ENCODE results near the gene MC3R. TPM values are rescaled to one million over a fixed set of nuclear protein-coding genes. Genes with fewer than 3 reads are reported as not detected.

The MC3R gene
- not detected in 2 replicates for total RNA-seq
- polyA plus RNA-seq, result not detected in 2 replicates
- polyA plus RNA-seq (2012), result not detected in 2 replicates
- not detected in 2 replicates for polyA minus RNA-seq (ENCODE audit: low replicate concordance)

DNA sequence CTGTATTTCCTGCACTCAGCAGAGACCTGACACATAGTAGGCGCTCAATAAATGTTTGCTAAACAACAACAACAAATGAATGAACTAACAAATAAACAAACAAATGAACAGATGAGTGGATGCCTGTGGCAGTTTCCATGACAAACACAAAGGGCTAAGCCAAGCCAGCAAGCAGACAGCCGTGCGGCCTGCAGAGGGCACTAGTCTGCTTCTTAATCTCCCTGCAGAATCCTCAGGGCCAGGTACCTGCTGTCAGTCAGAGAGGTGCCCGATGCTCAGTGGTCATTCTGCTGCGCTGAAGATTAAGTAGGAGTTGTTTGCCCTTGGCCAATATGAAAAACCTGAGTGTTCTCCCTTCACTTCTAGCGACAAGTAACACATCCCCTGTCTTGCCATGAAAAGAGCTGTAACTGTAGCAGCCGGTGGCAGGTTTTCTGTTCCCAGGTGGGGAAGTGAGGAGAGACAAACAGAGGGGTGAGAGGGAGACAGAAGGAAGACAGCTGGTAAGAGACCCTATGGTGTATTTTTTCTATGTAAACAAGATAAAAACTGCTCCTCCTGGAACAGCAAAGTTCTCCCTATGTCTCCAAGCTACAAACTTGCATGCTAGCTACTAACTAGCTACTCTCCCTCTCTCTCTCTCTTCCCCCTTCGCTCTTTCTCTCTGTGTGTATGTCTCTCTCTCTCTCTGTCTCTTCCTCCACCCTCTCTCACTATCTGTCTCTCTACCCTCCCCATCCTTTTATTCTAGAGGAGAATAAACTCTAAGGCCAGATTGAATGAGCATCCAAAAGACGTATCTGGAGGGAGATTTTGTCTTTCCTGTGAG is at the start of gene MC3R:
Gene MC3R, plus strand, starts transcription at position 779 of the 829 bp plus-strand sequence. CDS start 112 bp downstream, outside the sequence.
- Histone ChIP-seq H3K9ac (ENCODE audit: insufficient read depth, low read length) (no peak within 1 kb of the TSS), H3K4me1 (ENCODE audit: control insufficient read depth, extremely low read depth, insufficient read depth, low read length) (no peaks in the 10 kb centered on the region), H4K20me1 (ENCODE audit: control insufficient read depth, extremely low read depth, insufficient read depth, low read length) (no peaks in the 10 kb centered on the region), H3K4me3 (replicated peaks in 1 of 4; ENCODE audit: control extremely low read depth in 1 of 4, insufficient read depth in 1 of 4, low read depth in 3 of 4, low read length in 4 of 4) (no peak within 1 kb of the TSS), H2AFZ (ENCODE audit: low read length) (no peak within 1 kb of the TSS), H3K4me2 (ENCODE audit: extremely low read depth, insufficient read depth, low read length) (no peak within 1 kb of the TSS), H3K79me2 (ENCODE audit: control insufficient read depth, insufficient read depth, low read length) (no peaks in the 10 kb centered on the region), H3K36me3 (ENCODE audit: control insufficient read depth, insufficient read depth, low read length) (no peaks in the 10 kb centered on the region), H3K27ac (ENCODE audit: insufficient read depth, low read length) (no peak within 1 kb of the TSS), H3K9me3 (ENCODE audit: control insufficient read depth, insufficient read depth, low read depth, low read length) (no peaks in the 10 kb centered on the region), H3K27me3 (ENCODE audit: control insufficient read depth, insufficient read depth, low read length) (no peaks in the 10 kb centered on the region)
- no peak for TF ChIP-seq EZH2 (IDR thresholded peaks at IDR 0.05; ENCODE audit: low read length, missing control alignments)
- TF ChIP-seq, protein P1, sequence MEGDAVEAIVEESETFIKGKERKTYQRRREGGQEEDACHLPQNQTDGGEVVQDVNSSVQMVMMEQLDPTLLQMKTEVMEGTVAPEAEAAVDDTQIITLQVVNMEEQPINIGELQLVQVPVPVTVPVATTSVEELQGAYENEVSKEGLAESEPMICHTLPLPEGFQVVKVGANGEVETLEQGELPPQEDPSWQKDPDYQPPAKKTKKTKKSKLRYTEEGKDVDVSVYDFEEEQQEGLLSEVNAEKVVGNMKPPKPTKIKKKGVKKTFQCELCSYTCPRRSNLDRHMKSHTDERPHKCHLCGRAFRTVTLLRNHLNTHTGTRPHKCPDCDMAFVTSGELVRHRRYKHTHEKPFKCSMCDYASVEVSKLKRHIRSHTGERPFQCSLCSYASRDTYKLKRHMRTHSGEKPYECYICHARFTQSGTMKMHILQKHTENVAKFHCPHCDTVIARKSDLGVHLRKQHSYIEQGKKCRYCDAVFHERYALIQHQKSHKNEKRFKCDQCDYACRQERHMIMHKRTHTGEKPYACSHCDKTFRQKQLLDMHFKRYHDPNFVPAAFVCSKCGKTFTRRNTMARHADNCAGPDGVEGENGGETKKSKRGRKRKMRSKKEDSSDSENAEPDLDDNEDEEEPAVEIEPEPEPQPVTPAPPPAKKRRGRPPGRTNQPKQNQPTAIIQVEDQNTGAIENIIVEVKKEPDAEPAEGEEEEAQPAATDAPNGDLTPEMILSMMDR (conservative IDR thresholded peaks at IDR 0.05 in 1 of 2, IDR thresholded peaks at IDR 0.05 in 1 of 2; ENCODE audit: low read depth in 1 of 2, low read length in 2 of 2), result peak; percentile 60 to 64
- peak; percentile 19 to 28 for DNase-seq (ENCODE audit: low read depth in 2 of 2)

DNA sequence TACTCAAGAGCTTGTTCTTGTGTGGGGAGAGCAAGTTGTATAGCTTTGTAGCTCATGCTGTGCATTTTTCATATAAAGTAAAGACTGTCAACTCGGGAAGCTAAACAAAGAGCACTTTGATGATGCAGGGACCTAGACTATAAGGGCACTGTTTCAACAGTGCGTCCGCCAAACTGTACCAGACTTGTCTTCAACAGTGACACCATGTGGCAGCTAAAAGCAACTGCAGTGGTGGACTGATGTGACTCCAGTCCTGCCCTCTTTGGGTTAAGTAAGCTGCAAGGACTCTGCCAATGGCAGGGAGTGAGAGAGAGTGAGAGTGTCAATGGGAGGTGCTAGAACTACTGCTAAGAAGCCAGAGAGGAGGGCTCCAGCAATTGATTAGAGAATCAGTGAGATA is 48.1 kb upstream of the MC3R start:
- no peaks in the 10 kb centered on the region for H3K36me3 ChIP-seq (ENCODE audit: control insufficient read depth, insufficient read depth, low read length)
- H3K4me2 ChIP-seq (ENCODE audit: extremely low read depth, insufficient read depth, low read length), result no peak overlapping the region
- H3K4me3 ChIP-seq (replicated peaks in 1 of 4; ENCODE audit: control extremely low read depth in 1 of 4, insufficient read depth in 1 of 4, low read depth in 3 of 4, low read length in 4 of 4), result no peak overlapping the region
- no peak overlapping the region for H2AFZ ChIP-seq (ENCODE audit: low read length)
- no peak for DNase-seq (ENCODE audit: low read depth in 2 of 2)
- H3K27me3 ChIP-seq (ENCODE audit: control insufficient read depth, insufficient read depth, low read length), result no peaks in the 10 kb centered on the region
- H3K9ac ChIP-seq (ENCODE audit: insufficient read depth, low read length), result no peak overlapping the region
- H3K9me3 ChIP-seq (ENCODE audit: control insufficient read depth, insufficient read depth, low read depth, low read length), result no peaks in the 10 kb centered on the region
- no peaks in the 10 kb centered on the region for H3K4me1 ChIP-seq (ENCODE audit: control insufficient read depth, extremely low read depth, insufficient read depth, low read length)
- no peaks in the 10 kb centered on the region for H4K20me1 ChIP-seq (ENCODE audit: control insufficient read depth, extremely low read depth, insufficient read depth, low read length)
- TF ChIP-seq, protein P1 (conservative IDR thresholded peaks at IDR 0.05 in 1 of 2, IDR thresholded peaks at IDR 0.05 in 1 of 2; ENCODE audit: low read depth in 1 of 2, low read length in 2 of 2), result peak in 1 of 2 donors; percentile 25
- no peak for TF ChIP-seq EZH2 (IDR thresholded peaks at IDR 0.05; ENCODE audit: low read length, missing control alignments)
- H3K79me2 ChIP-seq (ENCODE audit: control insufficient read depth, insufficient read depth, low read length), result no peaks in the 10 kb centered on the region
- H3K27ac ChIP-seq (ENCODE audit: insufficient read depth, low read length), result no peak overlapping the region

DNA sequence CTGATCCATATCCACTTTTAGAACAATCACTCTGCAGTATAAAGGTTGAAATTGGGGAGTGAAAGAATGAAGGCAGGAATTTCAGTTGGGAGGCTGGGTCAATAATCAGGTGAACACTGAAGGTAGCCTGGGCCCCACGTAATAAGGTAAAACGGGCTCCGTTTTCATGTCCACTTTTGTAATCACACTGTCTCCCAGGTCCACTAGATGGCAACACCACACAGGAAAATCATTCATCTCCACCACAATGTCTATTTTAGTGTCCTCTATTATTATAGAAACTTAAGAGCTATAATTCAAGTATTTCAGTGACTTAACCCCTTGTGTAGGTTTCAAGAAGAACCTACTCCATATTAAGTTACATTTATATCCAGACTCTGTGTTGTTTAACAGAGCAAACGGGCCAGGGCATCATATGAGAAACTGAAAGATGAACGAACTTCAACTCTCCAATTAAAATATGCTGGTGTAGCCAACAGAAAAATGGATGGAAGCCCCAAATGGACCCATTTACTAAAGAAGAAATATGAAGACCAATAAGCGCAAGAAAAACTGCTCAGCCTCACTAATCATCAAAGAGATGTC is 45.9 kb upstream of the MC3R start:
- H3K27ac ChIP-seq (ENCODE audit: insufficient read depth, low read length), result no peak overlapping the region
- H3K27me3 ChIP-seq (ENCODE audit: control insufficient read depth, insufficient read depth, low read length), result no peaks in the 10 kb centered on the region
- no peaks in the 10 kb centered on the region for H3K4me1 ChIP-seq (ENCODE audit: control insufficient read depth, extremely low read depth, insufficient read depth, low read length)
- TF ChIP-seq, protein P1 (conservative IDR thresholded peaks at IDR 0.05 in 1 of 2, IDR thresholded peaks at IDR 0.05 in 1 of 2; ENCODE audit: low read depth in 1 of 2, low read length in 2 of 2), result peak; percentile 21 to 37
- TF ChIP-seq EZH2 (IDR thresholded peaks at IDR 0.05; ENCODE audit: low read length, missing control alignments), result no peak
- H3K4me2 ChIP-seq (ENCODE audit: extremely low read depth, insufficient read depth, low read length), result no peak overlapping the region
- H3K79me2 ChIP-seq (ENCODE audit: control insufficient read depth, insufficient read depth, low read length), result no peaks in the 10 kb centered on the region
- no peak overlapping the region for H3K4me3 ChIP-seq (replicated peaks in 1 of 4; ENCODE audit: control extremely low read depth in 1 of 4, insufficient read depth in 1 of 4, low read depth in 3 of 4, low read length in 4 of 4)
- no peak overlapping the region for H2AFZ ChIP-seq (ENCODE audit: low read length)
- DNase-seq (ENCODE audit: low read depth in 2 of 2), result peak in 1 of 2 donors; percentile 17
- no peaks in the 10 kb centered on the region for H3K36me3 ChIP-seq (ENCODE audit: control insufficient read depth, insufficient read depth, low read length)
- no peak overlapping the region for H3K9ac ChIP-seq (ENCODE audit: insufficient read depth, low read length)
- no peaks in the 10 kb centered on the region for H3K9me3 ChIP-seq (ENCODE audit: control insufficient read depth, insufficient read depth, low read depth, low read length)
- H4K20me1 ChIP-seq (ENCODE audit: control insufficient read depth, extremely low read depth, insufficient read depth, low read length), result no peaks in the 10 kb centered on the region
